Omental fat pad (tissue), 4 donors: Measurements from ENCODE around the gene HCAR3. TPM values are rescaled to one million over a fixed set of nuclear protein-coding genes. Genes with fewer than 3 reads are reported as not detected.

Experiments used
- ATAC-seq: fragments of 150-250 bp; one replicate; pipeline ENCODE4 v1.9.1; 2016; ENCODE audit warnings: mild to moderate bottlenecking, moderate library complexity; ENCODE audit not compliant: low FRiP score
- DNase-seq: peaks from one replicate; pipeline ENCODE4 v3.0.0-alpha.2; 2019; ENCODE audit warnings: low spot score
- CTCF ChIP-seq, 3 donors: fragments of 450-650 bp; IDR thresholded peaks; one replicate each; pipeline ENCODE4 v1.5.1; 2016 to 2017; ENCODE audit warnings: antibody characterized with exemption in 3 of 3, mild to moderate bottlenecking in 3 of 3, moderate library complexity in 2 of 3
- total RNA-seq, 4 donors: library from RNA; depleted of rRNA; stranded (reverse); fragments of >200 nt; gene quantifications; one replicate each; pipeline ENCODE4 v1.1.0, GENCODE V29; 2016

The HCAR3 gene
- total RNA-seq, 4 donors from 2014 or later = 1.8 to 23.1 (median 3.5) TPM

GRCh38 chr12:122747224-122748135 is 30.9 kb upstream of the HCAR3 start:
- ATAC-seq (no peak), DNase-seq (no peak)
- TF ChIP-seq CTCF (IDR thresholded peaks at IDR 0.05) = no peak

GRCh38 chr12:122743895-122744525 is 27.4 kb upstream of the HCAR3 start:
- TF ChIP-seq CTCF (IDR thresholded peaks at IDR 0.05) = no peak
- no peak for ATAC-seq
- no peak for DNase-seq

GRCh38 chr12:122740351-122740750 is 23.7 kb upstream of the HCAR3 start:
- TF ChIP-seq CTCF (IDR thresholded peaks at IDR 0.05) = no peak
- no peak for ATAC-seq
- no peak for DNase-seq

- ATAC-seq (no peak), DNase-seq (no peak)
- TF ChIP-seq CTCF (IDR thresholded peaks at IDR 0.05) = no peak
These were observed 22.0 kb upstream of the HCAR3 start for GRCh38 chr12:122738571-122738970.

GRCh38 chr12:122732611-122733010 is 16.0 kb upstream of the HCAR3 start:
- DNase-seq (no peak), ATAC-seq (no peak)
- TF ChIP-seq CTCF (IDR thresholded peaks at IDR 0.05) = no peak

- no peak for ATAC-seq
- DNase-seq = no peak
- no peak for TF ChIP-seq CTCF (IDR thresholded peaks at IDR 0.05)
These were observed 15.6 kb upstream of the HCAR3 start for GRCh38 chr12:122732170-122732569.
